Right forelimb (tissue), 1 donor: ENCODE data around the gene PTPN2.
"Not testable (repeated sequence)": the region's sequence is repeated elsewhere in the genome, so short reads cannot be mapped to it uniquely, and the experiment has no call there.

Source experiments
- DNase-seq: peaks from one replicate; pipeline ENCODE4 v3.0.0-alpha.2; 2018

PTPN2 gene

GRCh38 chr18:12769644-12770440 is 114.2 kb downstream of the PTPN2 start:
- DNase-seq, result no peak

GRCh38 chr18:12769136-12769535 is 114.9 kb downstream of the PTPN2 start:
- DNase-seq, result no peak

GRCh38 chr18:12768625-12769024 is 115.4 kb downstream of the PTPN2 start:
- no peak for DNase-seq

- no peak for DNase-seq
These were observed 116.4 kb downstream of the PTPN2 start for GRCh38 chr18:12767580-12768155.

- no peak for DNase-seq
These were observed 117.0 kb downstream of the PTPN2 start for GRCh38 chr18:12766986-12767433.

GRCh38 chr18:12765586-12765985 is 118.5 kb downstream of the PTPN2 start:
- no peak for DNase-seq

- DNase-seq, result no peak
These were observed 118.9 kb downstream of the PTPN2 start for GRCh38 chr18:12765126-12765525.

GRCh38 chr18:12758566-12758965 is 125.5 kb downstream of the PTPN2 start:
- DNase-seq, result not testable (repeated sequence)

GRCh38 chr18:12756619-12757239 is 127.3 kb downstream of the PTPN2 start:
- DNase-seq, result not testable (repeated sequence)

- not testable (repeated sequence) for DNase-seq
These were observed 128.4 kb downstream of the PTPN2 start for GRCh38 chr18:12755606-12756005.

GRCh38 chr18:12754511-12754910 is 129.5 kb downstream of the PTPN2 start:
- no peak for DNase-seq

GRCh38 chr18:12751891-12752290 is 132.1 kb downstream of the PTPN2 start:
- DNase-seq, result no peak

- no peak for DNase-seq
These were observed 132.5 kb downstream of the PTPN2 start for GRCh38 chr18:12751503-12751884.

GRCh38 chr18:12750715-12751502 is 133.1 kb downstream of the PTPN2 start:
- no peak for DNase-seq

- DNase-seq, result no peak
These were observed 133.8 kb downstream of the PTPN2 start for GRCh38 chr18:12750076-12750714.

GRCh38 chr18:12749121-12749520 is 134.9 kb downstream of the PTPN2 start:
- DNase-seq, result no peak

- no peak for DNase-seq
These were observed 135.4 kb downstream of the PTPN2 start for GRCh38 chr18:12748671-12749070.

GRCh38 chr18:12747530-12748315 is 136.3 kb downstream of the PTPN2 start:
- DNase-seq, result no peak

- no peak for DNase-seq
These were observed 138.8 kb downstream of the PTPN2 start for GRCh38 chr18:12745095-12745795.

GRCh38 chr18:12744103-12744502 is 139.9 kb downstream of the PTPN2 start:
- no peak for DNase-seq

- no peak for DNase-seq
These were observed 141.6 kb downstream of the PTPN2 start for GRCh38 chr18:12742453-12742852.
